Renal cortex interstitium (tissue), 11 donors: ENCODE data around the gene PPIL4. TPM values are rescaled to one million over a fixed set of nuclear protein-coding genes. Genes with fewer than 3 reads are reported as not detected.
"Not testable (repeated sequence)": the region's sequence is repeated elsewhere in the genome, so short reads cannot be mapped to it uniquely, and the experiment has no call there.

Source experiments
- DNase-seq, 11 donors: peaks; one replicate each; pipeline ENCODE4 v3.0.0-alpha.2; 2013; ENCODE audit warnings: low read depth in 9 of 11, low spot score in 4 of 11; ENCODE audit errors: extremely low read depth in 1 of 11
- polyA plus RNA-seq, 3 donors: library from polyadenylated mRNA; unstranded; fragments of 120-200 nt; gene quantifications; one replicate each; pipeline ENCODE4 v1.2.1, GENCODE V29; 2013; ENCODE audit not compliant: insufficient read length in 3 of 3

Gene PPIL4
- polyA plus RNA-seq, 3 donors: 53.2 to 66.6 (median 59.4) TPM

- DNase-seq: no peak
Measured at GRCh38 chr6:149551920-149552319, 6.1 kb upstream of the PPIL4 start.

DNA sequence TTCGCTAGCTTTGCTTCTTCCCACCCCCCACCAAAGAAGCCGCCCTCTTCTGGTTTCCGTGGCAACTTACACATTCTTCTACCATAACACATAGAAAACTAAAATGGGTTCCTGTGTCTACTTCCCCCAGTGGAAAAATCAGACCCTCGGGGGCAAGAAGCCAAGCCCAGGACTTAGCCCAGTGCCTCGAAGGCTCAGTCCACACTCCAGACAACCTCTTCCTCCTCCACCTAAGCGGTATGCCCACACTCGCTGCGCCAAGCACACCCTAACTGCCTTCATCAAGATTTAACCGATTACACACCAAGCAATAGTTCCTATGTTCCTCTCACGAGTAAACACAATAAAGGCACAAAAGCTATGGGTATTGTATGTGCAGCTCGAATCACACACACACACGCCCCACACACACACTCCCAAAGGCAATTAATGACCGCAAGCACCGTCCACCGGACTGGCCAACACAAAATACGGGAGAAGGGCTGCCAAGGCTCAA, 537 bp downstream of the PPIL4 start:
- peak in 7 of 11 donors; percentile 45 to 65 (median 61) for DNase-seq

DNA sequence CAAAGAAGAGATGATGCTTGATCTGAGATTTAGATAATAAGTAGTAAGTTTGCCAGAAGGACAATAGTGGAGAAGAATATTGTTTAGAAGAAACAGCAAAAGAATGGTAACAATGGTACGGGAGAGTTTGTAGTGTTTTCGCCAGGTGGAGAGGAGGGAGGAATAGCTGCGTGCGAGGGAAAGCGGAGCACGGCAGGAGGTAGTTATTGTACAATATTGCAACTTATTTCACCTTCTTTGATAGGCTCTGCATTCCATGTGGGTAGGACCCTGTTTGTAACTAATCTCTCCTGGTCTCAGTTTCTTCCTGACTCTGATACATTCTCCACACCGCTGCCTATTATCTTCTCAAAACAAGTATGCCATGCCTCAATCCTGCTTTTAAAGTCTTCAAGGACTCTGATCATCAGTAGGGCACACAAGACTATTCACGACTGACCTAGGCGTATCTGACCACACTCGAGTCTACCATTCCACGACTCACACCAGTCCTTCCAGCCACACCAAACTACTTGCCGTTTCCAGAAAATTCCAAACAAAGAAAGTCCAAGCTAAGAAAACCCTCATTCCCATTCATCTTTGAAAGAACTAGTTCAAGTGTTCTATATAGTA, 1.1 kb downstream of the PPIL4 start:
- DNase-seq: no peak

- no peak for DNase-seq
Measured at GRCh38 chr6:149541139-149541538, 4.7 kb downstream of the PPIL4 start.

DNA sequence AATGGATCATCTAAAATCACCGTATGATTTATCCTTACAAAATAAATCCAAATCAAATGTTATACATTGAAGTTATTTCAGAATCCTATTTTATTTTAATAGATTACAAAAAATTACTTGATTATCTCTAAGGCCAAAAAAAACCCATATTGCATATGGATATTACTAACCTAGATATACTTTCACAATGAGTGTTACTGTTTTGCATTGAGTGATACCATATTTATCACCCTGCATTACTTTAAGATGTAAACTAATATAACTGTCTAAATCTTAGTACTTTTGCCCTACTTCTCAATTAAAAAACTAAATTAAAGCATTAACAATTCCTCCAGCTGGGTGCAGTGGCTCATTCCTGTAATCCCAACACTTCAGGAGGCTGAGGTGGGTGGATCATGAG, 11.1 kb downstream of the PPIL4 start:
- no peak for DNase-seq

GRCh38 chr6:149529650-149530049, 16.2 kb downstream of the PPIL4 start:
- DNase-seq: no peak

- no peak for DNase-seq
Measured at GRCh38 chr6:149515494-149515893, 30.3 kb downstream of the PPIL4 start.

- DNase-seq: no peak
Measured at GRCh38 chr6:149513915-149514314, 31.9 kb downstream of the PPIL4 start.

GRCh38 chr6:149510793-149511512, 34.9 kb downstream of the PPIL4 start:
- no peak for DNase-seq

DNA sequence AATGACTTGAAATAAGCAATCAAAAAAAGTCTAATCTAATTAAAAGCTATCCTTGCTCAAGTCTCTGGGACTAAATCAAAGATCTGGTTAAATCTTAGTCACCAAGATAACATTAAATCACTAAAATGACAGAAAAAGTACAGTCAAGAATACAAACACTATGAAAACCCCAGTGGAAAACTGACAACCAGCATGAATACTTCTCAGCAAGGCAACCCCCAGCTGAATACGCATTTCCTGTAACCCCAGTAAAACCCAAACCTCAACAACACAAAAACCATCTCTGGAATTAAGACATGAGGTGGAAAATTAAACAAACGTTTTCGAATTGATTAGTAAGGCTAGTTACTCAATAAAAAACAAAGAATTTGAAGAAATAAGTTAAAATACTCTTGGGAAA, 37.4 kb downstream of the PPIL4 start:
- no peak for DNase-seq

- DNase-seq: no peak
Measured at GRCh38 chr6:149503872-149504271, 42.0 kb downstream of the PPIL4 start.

- DNase-seq: no peak
Measured at GRCh38 chr6:149503276-149503675, 42.6 kb downstream of the PPIL4 start.

- no peak for DNase-seq
Measured at GRCh38 chr6:149501768-149502167, 44.1 kb downstream of the PPIL4 start.

- DNase-seq: no peak
Measured at GRCh38 chr6:149501201-149501600, 44.6 kb downstream of the PPIL4 start.

GRCh38 chr6:149500096-149500495, 45.7 kb downstream of the PPIL4 start:
- DNase-seq: no peak

- DNase-seq: no peak
Measured at GRCh38 chr6:149499066-149499465, 46.8 kb downstream of the PPIL4 start.

DNA sequence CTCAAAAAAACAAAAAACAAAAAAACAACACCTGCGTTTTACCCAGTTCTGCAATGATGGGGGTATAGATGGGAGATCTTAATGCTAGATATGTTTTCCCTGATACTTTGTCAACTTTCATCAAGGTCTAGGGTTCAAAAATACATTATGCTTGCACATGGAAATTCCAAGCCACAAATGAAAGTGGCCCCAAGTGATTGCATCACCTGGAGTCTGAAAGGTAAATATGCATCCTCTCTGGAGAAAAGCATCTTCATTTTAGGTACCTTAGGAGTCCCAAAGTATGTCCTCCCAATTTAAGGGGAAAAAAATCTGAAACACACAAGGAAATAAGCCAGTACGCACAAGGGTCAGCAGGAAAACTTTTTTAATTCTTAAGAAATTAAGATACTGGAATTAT, 48.5 kb downstream of the PPIL4 start:
- DNase-seq: no peak

DNA sequence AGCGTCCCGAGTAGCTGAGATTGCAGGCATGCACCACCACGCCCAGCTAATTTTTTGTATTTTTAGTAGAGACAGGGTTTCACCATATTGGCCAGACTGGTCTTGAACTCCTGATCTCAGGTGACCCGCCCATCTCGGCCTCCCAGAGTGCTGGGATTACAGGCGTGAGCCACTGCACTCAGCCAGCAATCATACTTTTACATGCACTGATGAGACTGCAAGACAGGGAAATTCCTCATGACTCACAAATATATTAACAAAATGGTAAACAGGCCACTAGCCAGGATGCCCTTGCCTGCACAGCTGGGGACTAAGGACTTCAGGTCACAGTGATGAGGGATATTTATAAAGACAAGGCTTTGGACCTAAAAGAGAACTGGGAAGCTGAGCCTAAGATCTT, 49.2 kb downstream of the PPIL4 start:
- not testable (repeated sequence) for DNase-seq

DNA sequence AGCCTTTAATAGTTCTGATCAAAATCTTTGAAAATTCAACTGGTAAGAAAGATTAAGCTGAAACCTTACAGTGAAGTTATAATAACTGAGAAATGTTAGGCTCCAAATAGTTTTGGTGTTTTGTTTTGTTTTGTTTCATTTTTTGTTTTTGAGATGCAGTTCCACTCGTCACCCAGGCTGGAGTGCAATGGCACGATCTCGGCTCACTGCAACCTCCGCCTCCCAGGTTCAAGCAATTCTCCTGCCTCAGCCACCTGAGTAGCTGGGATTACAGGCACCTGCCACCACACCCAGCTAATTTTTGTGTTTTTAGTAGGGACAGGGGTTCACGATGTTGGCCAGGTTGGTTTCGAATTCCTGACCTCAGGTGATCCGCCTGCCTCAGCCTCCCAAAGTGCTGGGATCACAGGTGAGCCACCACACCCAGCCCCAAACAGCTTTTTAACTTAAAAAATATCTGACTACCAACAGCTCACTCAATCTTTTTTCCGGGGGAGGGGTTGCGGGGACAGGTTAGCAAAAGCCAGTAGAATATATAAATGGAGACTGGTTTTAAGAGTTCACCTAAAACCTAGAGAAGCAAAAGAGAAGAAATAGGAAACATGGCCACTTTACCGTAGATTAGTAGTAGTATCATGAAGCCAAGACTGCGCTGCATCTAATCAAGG, 50.4 kb downstream of the PPIL4 start:
- DNase-seq: not testable (repeated sequence)

GRCh38 chr6:149494810-149495209, 51.0 kb downstream of the PPIL4 start:
- not testable (repeated sequence) for DNase-seq
